Hematopoietic multipotent progenitor cell treated with erythropoietin and hydrocortisone succinate and interleukin-3 and kit ligand, for 6 days (in vitro differentiated cells): ENCODE data around the gene FLT4.
A peak's percentile ranks its signal among the peaks of the same experiment; 100 is the strongest.

Experiments
- DNase-seq: peaks from one replicate; pipeline ENCODE4 v3.0.0-alpha.2; 2015

The FLT4 gene

DNA sequence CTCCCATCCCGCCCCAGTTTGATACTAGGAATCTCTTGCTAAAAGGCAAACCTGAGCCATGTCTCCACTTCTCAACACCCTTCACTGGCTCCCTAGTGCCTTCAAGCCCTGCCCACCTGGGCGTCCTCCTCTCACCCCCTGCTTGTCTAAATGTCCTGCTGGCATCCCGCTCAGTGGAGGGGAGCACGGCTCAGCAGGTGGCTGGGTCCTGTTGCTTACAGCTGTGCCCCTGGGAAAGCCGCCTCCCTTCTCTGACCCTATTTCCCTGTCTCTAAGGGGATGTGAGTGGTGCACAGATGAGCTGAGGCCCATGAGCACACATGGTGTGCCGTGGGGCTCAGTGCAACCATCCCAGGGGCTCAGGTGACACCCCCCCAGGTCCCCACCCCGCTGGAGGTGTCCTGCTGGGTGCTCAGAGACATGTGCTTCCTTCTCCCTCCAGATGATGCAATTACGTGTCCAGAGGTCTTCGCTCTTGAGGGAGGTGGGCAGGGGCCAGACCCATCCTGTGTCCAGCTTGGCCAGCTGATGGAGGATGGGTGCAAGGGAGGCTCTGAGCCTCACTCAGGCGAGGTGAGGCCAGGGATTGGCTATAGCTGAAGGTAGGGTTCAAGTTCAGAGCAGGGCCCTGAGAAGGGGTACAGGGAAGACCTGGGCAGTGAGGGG lies 24.1 kb downstream of the FLT4 start:
- no peak for DNase-seq

GRCh38 chr5:180624587-180624986 lies 24.8 kb downstream of the FLT4 start:
- DNase-seq: no peak

GRCh38 chr5:180623844-180624243 lies 25.6 kb downstream of the FLT4 start:
- no peak for DNase-seq

- DNase-seq: no peak
These were observed 26.0 kb downstream of the FLT4 start for GRCh38 chr5:180623411-180623834.

DNA sequence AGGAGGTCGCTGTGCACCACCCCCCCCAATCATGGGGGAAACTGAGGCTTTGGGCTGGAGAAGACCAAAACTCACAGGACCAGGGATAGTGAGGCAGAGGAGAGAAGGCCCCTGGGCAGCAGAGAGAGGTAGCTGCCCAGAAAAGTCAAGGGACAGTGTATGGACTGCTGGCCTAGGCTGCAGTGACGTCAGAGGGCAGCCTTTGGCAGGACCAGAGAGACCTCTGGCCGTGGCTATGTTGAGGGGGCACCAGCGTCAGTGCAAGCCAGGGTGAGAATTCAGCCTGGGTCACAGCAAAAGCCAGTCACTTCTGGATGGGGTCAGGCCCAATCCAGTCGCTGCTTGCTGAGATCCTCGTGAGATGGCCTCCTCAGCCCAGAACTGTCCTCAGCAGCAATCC lies 26.5 kb downstream of the FLT4 start:
- DNase-seq: no peak

- no peak for DNase-seq
These were observed 28.1 kb downstream of the FLT4 start for GRCh38 chr5:180621311-180621710.

GRCh38 chr5:180620014-180620413 lies 29.4 kb downstream of the FLT4 start:
- no peak for DNase-seq

DNA sequence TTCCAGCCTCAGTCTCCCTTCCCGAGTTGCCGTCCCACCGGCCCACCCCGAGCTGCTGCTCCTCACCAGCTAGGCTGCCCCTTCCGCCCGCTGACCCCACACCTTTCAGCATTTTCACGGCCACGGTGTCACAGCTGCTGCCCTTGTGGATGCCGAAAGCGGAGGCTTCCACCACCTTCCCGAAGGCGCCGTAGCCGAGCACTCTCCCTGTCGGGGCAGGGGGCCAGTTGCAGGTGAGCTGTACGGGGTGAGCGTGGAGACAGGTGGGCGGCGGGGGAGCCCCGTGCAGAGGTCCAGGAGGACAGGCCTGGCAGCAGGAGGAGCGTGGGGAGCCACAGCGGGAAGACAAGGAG lies 29.9 kb downstream of the FLT4 start:
- DNase-seq: no peak

DNA sequence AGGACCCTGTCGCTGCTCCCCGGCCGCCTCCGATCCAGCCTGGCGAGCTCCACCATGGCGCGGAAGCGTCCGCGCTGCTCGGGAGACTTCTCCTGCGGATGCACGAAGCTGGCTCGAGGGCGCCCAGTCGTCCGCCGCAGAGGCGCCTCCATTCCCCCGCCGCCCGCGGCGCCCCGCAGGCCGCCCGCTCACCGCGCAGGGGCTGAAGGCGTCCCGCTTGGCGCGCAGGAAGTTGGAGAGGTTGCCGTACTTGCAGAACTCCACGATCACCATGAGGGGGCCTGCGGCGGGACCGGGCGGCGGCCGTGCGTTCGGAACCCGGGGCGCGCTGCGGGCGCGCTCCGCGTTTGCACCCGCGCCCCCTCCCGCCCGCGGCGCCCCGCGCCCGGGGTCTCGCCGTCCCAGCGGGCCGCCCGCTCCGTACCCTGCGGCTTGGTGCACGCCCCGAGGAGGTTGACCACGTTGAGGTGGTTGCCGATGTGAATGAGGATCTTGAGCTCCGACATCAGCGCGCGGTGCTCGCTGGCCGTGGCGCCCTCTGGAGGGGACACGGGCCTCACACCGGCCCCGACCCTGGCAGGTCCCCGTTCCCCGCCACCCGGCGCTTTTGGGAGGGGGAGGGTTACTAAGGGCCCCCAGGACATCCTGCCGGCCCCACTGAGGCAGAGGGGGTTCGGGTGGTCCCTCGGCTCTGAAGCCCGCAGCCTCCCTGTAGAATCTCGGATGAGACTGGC lies 30.4 kb downstream of the FLT4 start:
- DNase-seq: peak; percentile 69

DNA sequence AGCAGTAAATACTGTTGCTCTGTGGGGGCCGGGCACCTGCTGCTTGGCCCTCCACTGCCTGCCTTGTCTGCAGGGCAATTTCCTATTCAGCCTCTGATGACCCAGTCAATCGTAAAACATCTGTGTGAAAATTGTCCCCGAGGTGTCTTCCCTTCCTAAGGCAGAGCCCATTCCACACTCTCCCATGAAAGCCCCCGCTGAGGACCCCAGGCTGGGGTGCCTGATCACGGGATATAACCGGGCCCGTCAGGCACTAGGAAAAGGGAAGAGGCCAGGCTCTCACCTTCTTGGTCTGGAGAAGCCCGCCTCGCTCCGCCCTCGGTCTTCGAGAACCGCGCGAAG lies 30.9 kb downstream of the FLT4 start:
- DNase-seq: no peak

- DNase-seq: no peak
These were observed 35.6 kb downstream of the FLT4 start for GRCh38 chr5:180613814-180614188.

DNA sequence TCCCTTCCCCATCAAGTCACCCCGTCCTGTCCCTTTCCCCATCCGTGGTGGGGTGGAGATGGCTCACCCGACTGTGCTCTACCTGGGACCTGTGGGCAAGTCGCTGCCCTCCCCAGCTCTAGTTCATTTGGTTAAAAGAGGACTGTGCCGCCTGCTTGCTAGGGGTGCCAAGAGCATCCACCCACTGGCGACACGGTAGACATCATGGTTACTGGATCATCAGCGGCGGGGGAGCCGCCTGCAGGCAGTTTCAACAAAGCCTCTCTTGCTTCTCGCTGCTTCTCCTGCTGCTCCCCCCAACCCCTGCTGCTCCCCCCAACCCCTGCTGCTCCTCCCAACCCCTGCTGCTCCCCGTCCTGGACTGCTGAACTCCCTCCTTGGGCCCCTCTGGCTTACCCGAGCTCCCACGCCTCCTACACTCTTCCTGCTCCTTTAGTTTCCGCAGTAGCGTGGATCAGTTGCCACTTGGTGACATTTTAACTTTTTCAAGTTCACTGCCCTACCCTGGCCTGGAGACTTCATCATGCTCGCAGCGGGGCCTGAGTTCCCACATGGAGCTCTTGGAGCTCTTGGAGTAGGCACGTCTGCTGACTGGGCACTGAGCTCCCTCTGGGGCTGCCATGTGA lies 36.1 kb downstream of the FLT4 start:
- DNase-seq: no peak

- DNase-seq: no peak
These were observed 36.7 kb downstream of the FLT4 start for GRCh38 chr5:180612683-180613082.

- DNase-seq: peak; percentile 54
These were observed 38.1 kb downstream of the FLT4 start for GRCh38 chr5:180611140-180611850.

GRCh38 chr5:180609817-180610550 lies 39.4 kb downstream of the FLT4 start:
- no peak for DNase-seq

DNA sequence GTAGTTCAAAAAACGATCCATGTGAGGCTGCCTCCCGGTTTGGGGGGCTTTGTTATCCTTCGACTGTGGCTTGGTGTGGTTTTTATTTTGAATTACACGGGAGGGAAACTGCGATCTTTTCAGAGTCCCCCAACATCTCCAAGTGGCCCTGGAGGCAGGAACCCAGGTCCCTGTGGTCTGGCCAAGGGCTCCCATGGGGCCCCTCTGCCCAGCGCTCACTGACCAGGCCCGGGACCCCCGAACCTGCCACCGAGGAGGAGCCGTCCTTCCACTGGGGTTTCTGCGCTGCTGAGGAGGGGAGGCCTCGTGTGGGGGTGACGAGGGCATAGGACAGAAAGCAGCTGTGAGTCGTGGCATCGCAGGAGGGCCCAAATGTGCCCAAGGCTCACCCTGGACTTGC lies 40.0 kb downstream of the FLT4 start:
- DNase-seq: no peak

DNA sequence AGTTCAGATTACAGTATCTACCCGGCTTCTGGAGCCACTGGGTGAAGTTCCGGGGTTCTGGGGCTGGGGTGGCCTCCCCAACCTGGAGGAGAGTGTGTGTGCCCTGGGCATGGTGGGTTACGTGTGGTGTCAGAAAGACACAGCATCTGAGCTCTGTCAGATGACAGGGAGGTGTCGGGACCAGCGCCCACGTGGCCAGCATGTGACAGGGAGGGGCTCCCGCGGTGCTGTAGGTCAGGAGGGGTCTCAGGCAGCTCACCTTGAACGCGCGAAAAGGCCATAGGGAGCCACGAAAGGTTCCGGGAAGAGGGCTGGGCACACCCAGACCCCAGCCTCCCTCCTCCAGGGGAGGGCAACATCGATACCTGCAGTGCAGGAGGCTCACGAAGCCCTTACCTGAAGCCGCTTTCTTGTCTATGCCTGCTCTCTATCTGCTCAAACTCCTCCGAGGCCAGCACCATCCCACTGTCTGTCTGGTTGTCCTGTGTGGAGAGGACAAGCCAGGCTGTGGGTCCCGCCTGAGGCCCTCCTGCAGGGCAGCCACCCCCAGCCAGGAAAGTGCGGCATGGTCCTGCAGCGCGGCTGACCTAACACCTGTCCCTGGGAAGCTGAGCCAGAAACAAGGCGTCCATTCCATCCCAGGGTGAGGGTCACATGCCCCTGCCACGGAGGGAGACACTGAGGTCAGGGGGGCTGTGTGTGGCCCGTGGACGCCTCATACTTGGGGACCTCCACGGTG lies 40.7 kb downstream of the FLT4 start:
- DNase-seq: no peak

- DNase-seq: peak; percentile 38
These were observed 41.4 kb downstream of the FLT4 start for GRCh38 chr5:180607861-180608571.

- DNase-seq: no peak
These were observed 43.1 kb downstream of the FLT4 start for GRCh38 chr5:180606215-180606785.

GRCh38 chr5:180605554-180606214 lies 43.7 kb downstream of the FLT4 start:
- peak; percentile 86 for DNase-seq

- no peak for DNase-seq
These were observed 45.1 kb downstream of the FLT4 start for GRCh38 chr5:180604271-180604670.
